ENCODE data around the gene GTF2F1. TPM values are rescaled to one million over a fixed set of nuclear protein-coding genes. Genes with fewer than 3 reads are reported as not detected.
"Not testable (repeated sequence)": the region's sequence is repeated elsewhere in the genome, so short reads cannot be mapped to it uniquely, and the experiment has no call there.

The GTF2F1 gene
- total RNA-seq, 1 donor from 2014 or later, result 52.9 TPM

DNA sequence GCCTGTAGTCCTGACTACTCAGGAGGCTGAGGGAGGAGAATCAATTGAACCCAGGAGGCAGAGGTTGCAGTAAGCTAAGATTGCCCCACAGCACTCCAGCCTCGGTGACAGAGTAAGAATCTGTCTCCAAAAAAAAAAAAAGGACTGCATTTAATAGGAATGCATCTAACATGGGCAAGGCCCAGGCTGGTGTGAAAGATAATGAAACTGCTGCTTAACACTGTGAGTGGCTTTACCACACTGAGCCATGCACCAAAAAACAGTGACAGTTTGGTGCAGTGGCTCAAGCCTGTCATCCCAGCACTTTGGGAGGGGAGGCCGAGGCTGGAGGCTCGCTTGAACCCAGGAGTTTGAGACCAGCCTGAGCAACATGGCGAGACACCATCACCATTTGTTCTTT, 8.6 kb downstream of the GTF2F1 start:
- no peak for DNase-seq (ENCODE audit: low spot score)

DNA sequence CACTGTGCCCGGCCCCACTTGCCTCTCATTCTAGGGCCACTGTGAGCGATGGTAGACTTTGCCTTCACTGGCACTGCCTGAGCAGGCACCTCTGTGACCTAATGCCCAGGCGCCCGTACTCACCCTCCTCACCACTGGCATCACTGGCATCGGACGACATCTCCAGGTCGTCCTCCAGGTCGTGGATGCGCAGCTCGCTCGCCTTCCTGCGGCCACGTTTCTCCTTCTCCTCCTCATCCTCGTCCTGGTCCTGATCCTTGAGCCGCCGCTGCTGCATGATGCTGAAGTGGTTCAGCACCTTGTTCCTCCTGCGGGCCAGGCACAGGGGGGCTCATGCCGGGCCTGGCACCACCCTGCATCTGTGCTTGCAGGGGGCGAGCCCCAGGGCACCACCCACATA, 9.8 kb downstream of the GTF2F1 start:
- no peak for DNase-seq (ENCODE audit: low spot score)

DNA sequence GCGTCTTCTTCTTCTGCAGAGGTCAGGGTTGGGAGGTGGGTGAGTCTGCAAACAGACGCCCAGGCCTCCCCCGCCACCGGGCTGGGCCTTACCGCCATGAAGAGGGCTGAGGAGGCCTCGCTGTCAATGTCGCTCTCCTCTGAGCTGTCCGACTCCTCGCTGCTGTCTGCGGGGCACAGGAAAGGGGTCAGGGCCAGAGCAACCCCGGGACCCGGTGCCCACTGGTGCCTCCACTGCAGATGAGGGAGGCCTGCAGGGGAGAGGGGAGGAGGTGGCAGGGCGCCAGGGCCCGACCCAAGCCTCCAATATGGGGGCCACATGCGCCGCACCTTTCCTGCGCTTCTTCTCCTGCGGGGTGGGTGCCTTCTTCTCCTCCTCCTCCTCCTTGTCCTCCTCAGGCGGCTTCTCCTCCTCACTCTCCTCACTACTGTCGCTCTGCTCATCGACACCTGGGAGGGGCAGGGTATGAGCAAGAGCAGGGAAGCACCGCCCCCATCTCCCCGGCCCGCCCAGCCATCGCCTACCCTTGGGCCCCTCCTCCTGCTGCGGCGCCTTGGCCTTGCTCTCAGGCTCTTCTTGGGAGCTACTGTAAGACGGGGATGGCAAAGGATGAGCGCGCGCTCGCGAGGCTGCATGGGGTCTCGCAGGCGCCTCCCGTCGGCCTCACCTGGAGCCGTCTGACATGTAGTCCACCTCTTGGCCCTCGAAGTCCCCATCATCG, 11.8 kb downstream of the GTF2F1 start:
- DNase-seq (ENCODE audit: low spot score), result no peak

DNA sequence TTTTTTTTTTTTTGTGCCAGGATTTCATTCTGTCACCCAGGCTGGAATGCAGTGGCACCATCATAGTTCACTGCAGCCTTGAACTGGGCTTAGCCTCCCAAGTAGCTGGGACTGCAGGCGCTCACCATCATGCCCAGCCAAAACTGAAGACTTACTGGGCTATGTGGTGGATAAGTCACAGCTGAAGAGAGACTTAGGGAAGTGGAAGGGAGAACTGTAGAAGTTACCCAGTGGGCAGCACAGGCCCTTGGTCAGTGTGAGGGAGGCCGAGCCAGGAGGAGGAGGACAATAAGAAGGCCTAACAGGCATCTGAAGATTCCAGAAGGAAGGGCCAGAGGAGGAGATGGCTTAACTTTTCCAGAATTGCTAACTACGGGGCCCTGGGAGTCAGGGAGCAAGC, 13.2 kb downstream of the GTF2F1 start:
- no peak for DNase-seq (ENCODE audit: low spot score)

DNA sequence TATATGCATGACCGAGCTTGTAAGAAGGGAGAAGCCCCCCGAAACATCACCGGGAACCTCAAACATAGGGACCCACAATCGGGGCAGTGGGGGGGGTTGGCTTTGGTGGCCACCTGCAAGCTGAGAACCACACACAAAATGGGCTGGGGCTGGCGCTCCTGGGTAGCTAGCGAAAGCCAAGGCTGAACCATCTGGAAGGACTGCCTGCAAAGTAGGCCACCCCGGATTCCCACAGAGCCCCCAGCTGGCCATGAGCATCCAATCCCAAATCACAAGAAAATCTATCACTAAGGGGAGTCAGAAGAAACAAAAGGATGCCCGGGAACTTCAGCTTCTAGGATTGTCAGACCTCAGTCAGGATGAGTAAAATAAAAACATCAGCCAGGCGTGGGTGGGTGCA, 14.5 kb downstream of the GTF2F1 start:
- no peak for DNase-seq (ENCODE audit: low spot score)

DNA sequence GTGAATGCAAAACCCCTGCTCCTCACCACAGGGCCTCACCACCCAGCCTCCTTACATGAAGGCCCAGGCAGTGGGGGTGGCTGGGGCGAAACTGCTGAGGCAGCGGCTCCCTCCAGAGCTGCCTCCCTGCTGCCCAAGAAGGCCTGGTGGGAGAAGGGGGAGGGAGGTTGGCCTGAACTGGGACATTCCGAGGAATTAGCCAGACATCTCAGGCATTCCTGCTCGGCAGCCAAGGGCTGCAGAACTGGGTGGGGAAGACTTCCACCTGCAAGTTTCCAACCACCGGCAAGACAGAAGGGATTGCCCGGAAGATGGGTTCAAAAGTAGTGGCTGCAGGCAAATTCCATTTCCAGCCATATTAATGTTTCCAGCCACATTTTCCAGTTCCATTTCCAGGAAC, 14.9 kb downstream of the GTF2F1 start:
- DNase-seq (ENCODE audit: low spot score), result no peak

DNA sequence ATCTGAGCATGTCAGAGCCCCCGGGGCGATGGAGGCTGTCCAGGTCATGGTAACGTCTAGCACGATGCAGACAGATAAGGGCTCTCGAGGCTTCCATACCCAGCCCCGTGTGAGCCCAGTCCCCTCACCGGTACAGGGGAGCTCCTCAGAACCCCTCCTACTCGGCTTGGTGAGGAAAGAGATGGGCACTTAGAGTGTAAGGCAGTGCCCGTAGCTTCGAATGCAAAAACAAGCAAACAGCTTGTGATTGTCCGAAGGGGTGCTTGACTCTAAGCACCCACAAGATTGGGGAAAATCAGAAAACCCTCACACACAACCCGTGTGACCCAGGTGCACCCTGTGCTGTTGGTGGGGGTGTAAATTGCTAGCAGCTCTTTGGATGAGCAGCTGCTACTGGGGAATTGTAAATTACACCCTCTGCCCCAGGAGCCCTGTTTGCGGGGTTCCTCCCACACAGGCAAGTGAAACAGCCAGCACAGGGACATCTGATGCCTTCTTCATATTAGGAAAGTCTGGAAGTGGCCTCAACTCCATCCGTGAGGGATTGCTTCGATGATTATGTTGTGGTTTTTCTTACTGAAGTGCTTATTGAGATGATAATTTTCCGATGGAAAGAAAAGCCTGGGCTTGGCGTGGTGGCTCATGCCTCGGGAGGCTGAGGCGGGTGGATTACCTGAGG, 16.3 kb downstream of the GTF2F1 start:
- DNase-seq (ENCODE audit: low spot score), result no peak

DNA sequence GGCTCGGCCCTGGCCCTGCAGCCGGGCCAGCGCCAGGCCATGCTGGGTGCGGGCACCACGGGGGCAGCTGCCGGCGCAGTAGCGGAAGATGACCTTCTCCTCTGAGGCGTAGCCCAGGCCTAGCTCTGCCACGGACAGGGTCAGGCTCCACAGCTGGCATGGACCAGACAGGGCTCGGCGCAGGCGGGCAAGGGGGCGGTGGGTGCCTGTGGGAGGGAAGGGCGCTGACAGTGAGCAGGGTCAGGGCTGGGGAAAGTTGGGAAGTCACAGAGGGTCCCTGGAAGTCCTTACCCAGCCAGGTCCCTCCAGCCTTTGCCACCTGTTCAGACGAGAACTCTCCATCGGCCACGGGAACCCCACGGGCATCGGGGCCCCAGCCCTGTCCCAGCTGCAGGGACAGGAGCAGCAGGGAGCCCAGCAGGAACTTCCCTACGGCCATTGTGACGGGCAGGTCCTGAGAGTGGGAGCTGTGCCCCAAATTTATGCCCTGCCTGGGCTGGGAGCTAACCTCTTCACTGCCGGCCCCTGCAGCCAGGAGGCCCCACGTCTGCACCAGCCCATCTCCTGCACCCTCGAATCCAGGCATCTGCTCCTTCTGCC, 17.5 kb downstream of the GTF2F1 start, which contains the start of gene PSPN:
PSPN (minus strand) TSS at position 523 of the 600 bp plus-strand sequence; CDS start at position 439, 84 bp downstream.
- no peak for DNase-seq (ENCODE audit: low spot score)

DNA sequence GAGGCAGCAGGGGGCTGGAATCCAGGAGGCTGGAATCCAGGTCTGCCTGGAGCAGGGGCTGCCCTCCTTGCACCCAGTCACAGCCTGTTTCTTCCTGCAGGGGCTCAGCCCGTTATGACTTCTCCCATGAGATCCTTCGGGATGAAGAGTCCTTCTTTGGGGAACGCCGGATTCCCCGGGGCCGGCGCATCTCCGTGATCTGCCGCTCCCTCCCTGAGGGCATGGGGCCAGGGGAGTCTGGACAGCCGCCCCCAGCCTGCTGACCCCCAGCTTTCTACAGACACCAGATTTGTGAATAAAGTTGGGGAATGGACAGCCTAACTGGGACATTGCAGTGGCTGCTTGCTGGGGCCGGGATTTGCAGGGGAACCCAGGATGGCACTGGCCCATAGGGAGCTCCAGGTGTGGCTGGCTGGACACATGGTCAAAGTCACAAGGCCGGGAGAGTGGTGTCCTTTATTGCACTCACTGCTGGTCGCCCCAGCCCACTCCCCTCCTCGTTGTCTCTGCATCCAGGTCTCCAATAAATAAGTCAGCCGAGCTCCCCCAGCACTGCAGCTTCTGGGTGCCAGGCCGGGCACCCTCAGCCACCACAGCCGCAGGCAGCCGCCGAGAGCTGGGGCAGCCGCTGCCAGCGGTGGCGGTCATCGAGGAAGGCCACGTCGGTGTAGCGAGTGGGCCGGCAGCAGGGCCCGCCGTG, 18.1 kb downstream of the GTF2F1 start:
- DNase-seq (ENCODE audit: low spot score), result no peak

DNA sequence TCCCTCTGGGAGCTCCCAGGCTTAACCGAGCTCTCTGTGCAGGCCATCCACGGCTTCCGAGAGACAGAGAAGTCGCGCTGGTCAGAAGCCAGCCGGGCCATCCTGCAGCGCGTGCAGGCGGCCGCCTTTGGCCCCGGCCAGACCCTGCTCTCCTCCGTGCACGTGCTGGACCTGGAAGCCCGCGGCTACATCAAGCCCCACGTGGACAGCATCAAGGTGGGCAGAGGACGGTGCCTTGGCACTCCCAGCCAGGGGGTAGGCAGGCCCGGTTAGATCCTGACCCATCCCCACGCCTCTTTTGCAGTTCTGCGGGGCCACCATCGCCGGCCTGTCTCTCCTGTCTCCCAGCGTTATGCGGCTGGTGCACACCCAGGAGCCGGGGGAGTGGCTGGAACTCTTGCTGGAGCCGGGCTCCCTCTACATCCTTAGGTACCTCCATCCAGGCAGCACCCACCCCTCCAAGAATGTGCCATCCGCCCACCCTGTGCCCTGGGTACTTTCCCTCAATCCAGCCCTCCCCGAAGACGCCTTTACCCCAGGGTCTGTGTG, 18.7 kb downstream of the GTF2F1 start:
- DNase-seq (ENCODE audit: low spot score), result no peak

DNA sequence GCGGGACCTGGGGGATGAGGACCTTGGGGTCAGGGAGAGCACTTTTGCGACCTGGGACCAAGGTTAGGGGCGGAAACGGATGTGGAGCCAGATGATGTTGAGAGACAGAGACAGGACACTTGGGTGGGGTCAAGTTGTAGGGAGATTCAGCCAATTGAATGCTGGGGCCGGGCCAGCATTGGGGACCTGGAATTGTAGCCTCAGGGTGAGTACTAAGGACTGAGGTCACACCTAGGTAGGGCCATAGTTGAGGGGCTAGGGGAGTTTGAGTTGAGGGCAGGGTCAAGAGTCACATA, 19.2 kb downstream of the GTF2F1 start:
- no peak for DNase-seq (ENCODE audit: low spot score)

DNA sequence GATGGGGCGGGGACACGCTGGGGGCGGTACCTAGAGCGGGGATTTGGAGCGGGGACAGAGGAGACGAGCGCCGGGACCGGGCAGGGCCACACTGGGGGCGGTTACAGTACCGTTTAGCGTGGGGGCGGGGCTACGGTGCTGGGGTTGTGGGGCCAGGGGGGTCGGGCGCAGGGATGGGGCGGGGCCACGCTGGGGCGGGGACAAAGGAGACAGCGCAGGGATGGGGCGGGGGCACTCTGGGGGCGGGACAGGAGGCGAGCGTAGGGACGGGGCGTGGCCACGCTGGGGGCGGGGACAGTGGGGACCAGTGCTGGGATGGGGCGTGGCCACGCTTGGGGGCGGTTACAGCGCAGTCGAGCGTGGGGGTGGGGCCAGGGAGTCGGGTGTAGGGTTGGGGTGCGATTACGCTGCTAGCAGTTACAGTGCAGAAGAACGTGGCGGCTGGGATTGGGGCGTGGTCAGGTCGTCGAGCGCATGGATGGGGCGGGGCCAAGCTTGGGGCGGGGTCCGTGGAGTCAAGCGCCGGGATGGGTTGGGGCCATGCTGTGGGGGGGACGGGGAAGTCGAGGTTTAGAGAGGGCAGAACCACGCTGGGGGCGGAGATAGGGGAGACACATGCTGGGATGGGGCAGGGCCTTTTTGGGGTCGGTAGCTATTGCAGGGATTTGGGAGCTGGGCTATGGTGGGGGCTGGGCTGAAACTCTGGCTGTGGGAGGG, 19.7 kb downstream of the GTF2F1 start:
- DNase-seq (ENCODE audit: low spot score), result peak; percentile 99

DNA sequence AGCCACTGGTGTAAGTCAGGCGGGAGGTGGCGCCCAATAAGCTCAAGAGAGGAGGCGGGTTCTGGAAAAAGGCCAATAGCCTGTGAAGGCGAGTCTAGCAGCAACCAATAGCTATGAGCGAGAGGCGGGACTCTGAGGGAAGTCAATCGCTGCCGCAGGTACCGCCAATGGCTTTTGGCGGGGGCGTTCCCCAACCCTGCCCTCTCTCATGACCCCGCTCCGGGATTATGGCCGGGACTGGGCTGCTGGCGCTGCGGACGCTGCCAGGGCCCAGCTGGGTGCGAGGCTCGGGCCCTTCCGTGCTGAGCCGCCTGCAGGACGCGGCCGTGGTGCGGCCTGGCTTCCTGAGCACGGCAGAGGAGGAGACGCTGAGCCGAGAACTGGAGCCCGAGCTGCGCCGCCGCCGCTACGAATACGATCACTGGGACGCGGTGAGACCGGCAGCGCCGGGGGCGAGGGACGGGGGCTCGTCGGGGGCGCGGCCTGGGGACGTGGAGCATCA, 20.3 kb downstream of the GTF2F1 start, which contains the start of gene ALKBH7:
ALKBH7 (plus strand) TSS at position 201 of the 502 bp plus-strand sequence; CDS start at position 228, 27 bp downstream.
- DNase-seq (ENCODE audit: low spot score), result peak; percentile 99

DNA sequence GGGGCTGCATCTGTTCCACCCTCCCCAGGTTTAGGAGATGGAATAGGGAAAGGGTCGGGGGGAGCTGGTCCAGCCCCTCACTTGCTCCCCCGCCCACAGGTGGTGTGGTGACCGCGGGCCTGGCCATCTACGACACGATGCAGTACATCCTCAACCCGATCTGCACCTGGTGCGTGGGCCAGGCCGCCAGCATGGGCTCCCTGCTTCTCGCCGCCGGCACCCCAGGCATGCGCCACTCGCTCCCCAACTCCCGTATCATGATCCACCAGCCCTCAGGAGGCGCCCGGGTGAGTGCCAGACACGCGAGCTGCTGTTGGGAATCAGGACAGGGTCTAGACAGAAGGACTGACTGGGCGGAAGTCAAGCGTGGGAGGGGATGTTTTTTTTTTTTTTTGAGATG, 28.6 kb downstream of the GTF2F1 start:
- DNase-seq (ENCODE audit: low spot score), result no peak

DNA sequence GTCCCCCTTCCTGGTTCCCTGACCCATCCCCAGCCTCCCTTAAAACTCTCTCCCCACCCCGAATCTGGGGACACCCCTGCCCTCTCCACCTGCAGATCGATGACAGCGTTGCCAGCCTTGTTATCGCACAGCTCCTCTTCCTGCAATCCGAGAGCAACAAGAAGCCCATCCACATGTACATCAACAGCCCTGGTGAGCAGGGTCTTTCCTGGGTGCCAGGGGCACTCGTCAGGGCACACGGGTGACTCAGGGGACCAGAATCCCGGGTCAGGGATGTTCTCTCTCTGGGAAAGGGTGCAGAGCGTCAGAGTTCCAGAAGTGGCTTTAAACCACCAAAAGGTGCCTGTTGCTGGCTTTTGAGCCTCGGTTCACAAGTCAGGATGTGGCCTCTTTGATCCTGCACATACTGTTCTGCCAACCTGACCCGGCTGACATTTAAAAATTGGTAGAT, 30.6 kb downstream of the GTF2F1 start:
- no peak for DNase-seq (ENCODE audit: low spot score)

DNA sequence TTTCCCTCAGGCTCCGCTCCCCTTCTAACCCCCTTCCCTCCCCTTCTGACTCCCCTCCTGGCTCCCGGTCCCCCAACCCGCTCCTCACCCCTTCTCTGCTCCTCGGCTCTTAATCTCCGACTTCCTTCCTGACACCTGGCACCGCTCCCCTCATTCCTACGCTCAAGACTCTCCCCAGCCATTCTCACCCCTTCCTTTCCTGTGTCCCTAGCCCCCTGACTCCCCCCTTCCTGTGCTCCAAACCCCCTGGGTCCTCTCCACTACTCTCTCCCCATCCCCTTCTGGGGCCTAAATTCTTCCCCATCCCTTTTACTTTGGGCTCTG, 31.0 kb downstream of the GTF2F1 start:
- DNase-seq (ENCODE audit: low spot score), result no peak

DNA sequence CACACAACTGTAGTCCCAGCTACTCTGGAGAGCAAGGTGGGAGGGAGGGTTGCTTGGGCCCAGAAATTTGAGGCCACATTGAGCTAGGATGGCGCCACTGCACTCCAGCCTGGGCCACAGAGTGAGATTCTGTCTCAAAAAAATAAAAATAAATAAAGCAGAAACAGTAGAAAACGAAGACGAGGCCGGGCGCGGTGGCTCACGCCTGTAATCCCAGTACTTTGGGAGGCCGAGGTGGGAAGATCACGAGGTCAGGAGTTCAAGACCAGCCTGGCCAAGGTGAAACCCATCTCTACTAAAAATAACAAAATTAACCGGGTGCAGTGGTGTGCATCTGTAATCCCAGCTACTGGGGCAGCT, 32.1 kb downstream of the GTF2F1 start:
- not testable (repeated sequence) for DNase-seq (ENCODE audit: low spot score)

DNA sequence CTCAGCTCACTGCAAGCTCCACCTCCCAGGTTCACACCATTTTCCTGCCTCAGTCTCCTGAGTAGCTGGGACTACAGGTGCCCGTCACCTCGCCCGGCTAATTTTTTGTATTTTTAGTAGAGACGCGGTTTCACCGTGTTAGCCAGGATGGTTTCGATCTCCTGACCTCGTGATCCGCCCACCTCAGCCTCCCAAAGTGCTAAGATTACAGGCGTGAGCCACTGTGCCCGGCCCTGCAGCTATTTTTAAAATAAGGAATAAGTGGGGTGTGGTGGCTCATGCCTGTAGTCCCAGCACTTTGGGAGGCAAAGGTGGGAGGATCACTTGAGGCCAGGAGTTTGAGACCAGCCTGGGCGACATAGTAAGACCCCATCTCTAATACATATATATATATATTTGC, 32.5 kb downstream of the GTF2F1 start:
- not testable (repeated sequence) for DNase-seq (ENCODE audit: low spot score)

DNA sequence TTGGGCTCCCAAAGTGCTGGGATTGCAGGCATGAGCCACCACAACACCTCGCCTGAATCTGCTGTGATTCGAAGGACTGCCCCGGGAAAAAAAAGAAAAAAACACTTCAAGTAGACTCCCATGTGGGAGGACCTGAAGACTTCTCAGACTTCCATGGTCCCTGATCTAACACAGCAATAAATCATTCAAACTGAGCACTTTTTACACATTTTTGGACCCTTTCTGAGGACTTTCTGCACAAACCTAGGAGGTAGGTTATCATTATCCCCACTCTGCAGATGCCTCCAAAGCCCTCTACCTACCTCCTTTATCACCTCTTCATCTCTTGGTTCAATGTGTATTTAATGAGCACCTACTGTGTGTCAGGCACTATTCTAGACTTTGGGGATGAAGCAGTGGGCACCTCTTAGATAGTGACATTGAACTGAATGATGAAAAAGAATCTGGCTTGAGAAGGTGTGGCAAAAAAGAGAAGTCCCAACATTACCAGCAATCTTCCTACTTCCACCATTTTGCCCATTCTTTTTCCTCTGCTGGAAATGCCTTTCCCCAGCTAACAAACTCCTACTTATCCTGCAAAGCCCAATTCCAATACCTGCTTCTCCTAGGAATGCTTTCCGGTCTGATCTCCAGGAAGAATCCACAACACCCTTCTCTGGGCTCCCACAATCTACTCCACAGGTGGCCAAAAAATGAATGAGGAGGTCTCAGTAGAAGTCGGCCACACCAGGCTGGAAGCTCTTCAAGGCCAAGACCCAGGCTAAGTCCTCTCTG, 33.2 kb downstream of the GTF2F1 start:
- DNase-seq (ENCODE audit: low spot score), result no peak

DNA sequence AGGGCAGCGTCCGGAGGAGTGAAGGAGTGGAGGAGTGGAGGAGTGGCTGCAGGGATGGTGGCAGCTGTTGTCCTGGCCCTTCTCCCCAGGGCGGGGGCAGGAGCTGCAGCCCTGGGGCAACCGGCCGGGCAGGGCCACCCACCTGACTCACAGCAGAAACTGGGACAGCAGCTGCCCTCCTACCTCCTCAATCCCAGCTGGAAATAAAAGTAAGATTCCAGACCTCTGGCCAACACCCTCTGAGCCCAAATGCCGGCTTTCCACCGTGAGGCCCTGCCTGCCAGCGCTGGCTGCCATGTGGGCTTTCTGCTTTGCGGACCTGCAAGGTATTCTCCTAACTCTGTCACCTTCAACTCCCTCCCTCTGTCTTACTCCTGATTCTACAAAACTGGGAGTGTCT, 35.0 kb downstream of the GTF2F1 start:
- no peak for DNase-seq (ENCODE audit: low spot score)

DNA sequence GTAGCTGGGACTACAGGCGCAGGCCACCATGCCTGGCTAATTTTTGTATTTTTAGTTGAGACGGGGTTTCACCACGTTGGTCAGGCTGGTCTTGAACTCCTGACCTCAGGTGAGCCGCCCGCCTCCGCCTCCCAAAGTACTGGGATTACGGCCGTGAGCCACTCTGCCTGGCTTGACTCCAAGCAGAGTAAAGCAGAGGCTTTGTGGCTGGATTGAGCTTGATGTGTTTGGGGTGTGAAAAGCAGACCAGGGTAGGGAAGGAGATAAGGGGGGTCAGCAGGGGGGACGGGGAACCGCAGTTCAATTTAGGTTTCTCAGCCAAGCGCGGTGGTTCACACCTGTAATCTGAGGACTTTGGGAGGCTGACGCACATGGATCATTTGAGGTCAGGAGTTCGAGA, 35.8 kb downstream of the GTF2F1 start:
- no peak for DNase-seq (ENCODE audit: low spot score)
